B cell (primary cell): Measurements from ENCODE around the gene SETD1A. TPM values are rescaled to one million over a fixed set of nuclear protein-coding genes. Genes with fewer than 3 reads are reported as not detected.

Experiments
- ATAC-seq: fragments of 200-7000 bp; cut with Tn5 transposase; one replicate; pipeline ENCODE4 v1.10.0; 2021; ENCODE audit warnings: low read depth, mild to moderate bottlenecking, moderate number of reproducible peaks, moderate library complexity
- CTCF ChIA-PET: fragments of 350-600 bp; sonication (Branson Sonifier 250); formaldehyde crosslinking; loops from one replicate; lab custom pipeline; 2021; ENCODE audit warnings: antibody characterized with exemption, inconsistent platforms; lab: Charles Lee
- POLR2A ChIA-PET: fragments of 350-600 bp; sonication (Branson Sonifier 250); formaldehyde crosslinking; loops from one replicate; lab custom pipeline; 2021; ENCODE audit warnings: antibody characterized with exemption; lab: Charles Lee
- DNase-seq: peaks from one replicate; pipeline ENCODE4 v3.0.0; 2013
- H2AFZ ChIP-seq: 2 replicates; pipeline ENCODE4 v1.6.1; 2012; ENCODE audit warnings: mild to moderate bottlenecking, low read depth, low read length; ENCODE audit not compliant: insufficient read depth, poor library complexity, severe bottlenecking
- H3K27ac ChIP-seq, 2 donors: 1 replicate in 1 of 2; 2 replicates in 1 of 2; pipeline ENCODE4 v1.5.1; 2012 to 2013; ENCODE audit warnings: low read length in 2 of 2, mild to moderate bottlenecking in 2 of 2, moderate library complexity in 1 of 2
- H3K27me3 ChIP-seq, 4 experiments: fragments of 200-600 bp in 1 of 4; sonication (generic) in 1 of 4; replicated peaks in 1 of 4; 1 replicate in 2 of 4; 2 replicates in 2 of 4; pipeline versions ENCODE4 v1.6.1 to v1.7.0; 2013 to 2016; ENCODE audit warnings: low read length in 3 of 4, mild to moderate bottlenecking in 2 of 4, mixed read lengths in 1 of 4, moderate library complexity in 1 of 4; ENCODE audit not compliant: insufficient read depth in 4 of 4, control insufficient read depth in 3 of 4; ENCODE audit errors: control extremely low read depth in 1 of 4
- H3K36me3 ChIP-seq, 2 experiments: replicated peaks in 1 of 2; 1 replicate in 1 of 2; 2 replicates in 1 of 2; pipeline versions ENCODE4 v1.6.1 to v1.7.1; 2013; ENCODE audit warnings: low read length in 1 of 2; ENCODE audit not compliant: insufficient read depth in 2 of 2, control insufficient read depth in 1 of 2; ENCODE audit errors: control extremely low read depth in 1 of 2, extremely low read depth in 1 of 2
- H3K4me1 ChIP-seq, 2 donors: fragments of 200-600 bp in 1 of 2; sonication (generic) in 1 of 2; 1 replicate in 1 of 2; 2 replicates in 1 of 2; pipeline versions ENCODE4 v1.5.1 to v1.6.1; 2013 to 2017; ENCODE audit warnings: low read length in 2 of 2; ENCODE audit not compliant: control insufficient read depth in 2 of 2, insufficient read depth in 2 of 2
- H3K4me2 ChIP-seq: replicated peaks from 2 replicates; pipeline ENCODE3; 2012; ENCODE audit warnings: mild to moderate bottlenecking, low read depth, low read length; ENCODE audit not compliant: poor library complexity, severe bottlenecking
- H3K4me3 ChIP-seq, 5 experiments: fragments of 200-600 bp in 1 of 5; sonication (generic) in 1 of 5; 1 replicate in 3 of 5; 2 replicates in 2 of 5; pipeline versions ENCODE4 v1.5.1 to v1.7.0; 2011 to 2016; ENCODE audit warnings: low read length in 4 of 5, mild to moderate bottlenecking in 4 of 5, low read depth in 2 of 5, control low read depth in 1 of 5, moderate library complexity in 1 of 5; ENCODE audit not compliant: insufficient read depth in 1 of 5; ENCODE audit errors: control extremely low read depth in 1 of 5, extremely low read depth in 1 of 5
- H3K79me2 ChIP-seq: fragments of 200-600 bp; sonication (generic); one replicate; pipeline ENCODE4 v1.6.0; 2016; ENCODE audit warnings: low read length; ENCODE audit not compliant: control insufficient read depth, insufficient read depth
- H3K9ac ChIP-seq: fragments of 200-600 bp; sonication (generic); 2 replicates; pipeline ENCODE4 v1.6.1; 2017; ENCODE audit warnings: mild to moderate bottlenecking, low read length, moderate library complexity
- H3K9me3 ChIP-seq, 3 donors: one replicate each; pipeline versions ENCODE4 v1.6.1 to v1.7.1; 2013; ENCODE audit warnings: low read length in 2 of 3; ENCODE audit not compliant: control insufficient read depth in 2 of 3, insufficient read depth in 1 of 3; ENCODE audit errors: control extremely low read depth in 1 of 3
- H4K20me1 ChIP-seq: 2 replicates; pipeline ENCODE4 v1.6.0; 2012; ENCODE audit warnings: mild to moderate bottlenecking, low read length; ENCODE audit not compliant: insufficient read depth, control insufficient read depth, poor library complexity, severe bottlenecking
- H3K27ac Mint-ChIP-seq: one replicate; pipeline ENCODE4 v1.8.0; 2021; ENCODE audit warnings: mixed read lengths
- H3K27me3 Mint-ChIP-seq: one replicate; pipeline ENCODE4 v1.8.0; 2021; ENCODE audit warnings: mixed read lengths
- H3K4me1 Mint-ChIP-seq: one replicate; pipeline ENCODE4 v1.8.0; 2021; ENCODE audit warnings: mixed read lengths
- H3K4me3 Mint-ChIP-seq: one replicate; pipeline ENCODE4 v1.8.0; 2021; ENCODE audit warnings: mixed read lengths
- H3K9me3 Mint-ChIP-seq: one replicate; pipeline ENCODE4 v1.8.0; 2022; ENCODE audit warnings: mixed read lengths; ENCODE audit not compliant: insufficient read depth
- CTCF ChIP-seq: fragments of 200-600 bp; IDR thresholded peaks from one replicate; pipeline ENCODE4 v1.8.0; 2022; ENCODE audit warnings: antibody characterized with exemption, mild to moderate bottlenecking
- EZH2 ChIP-seq: IDR thresholded peaks from 2 replicates; pipeline ENCODE4 v1.6.1; 2012; ENCODE audit warnings: borderline replicate concordance, low read depth, mild to moderate bottlenecking, moderate library complexity, low read length; ENCODE audit not compliant: insufficient read depth, poor library complexity, severe bottlenecking
- WGBS: methylation state at CpG from one replicate; pipeline ENCODE4 v1.1.5; 2013; ENCODE audit warnings: missing lambda C conversion rate; ENCODE audit not compliant: insufficient coverage; 5-methylcytosine and 5-hydroxymethylcytosine counted together
- intact Hi-C: fragments of 100-400 bp; cut with micrococcal nuclease; formaldehyde crosslinking; loops from one replicate; pipeline ENCODE4 v1.10.0; 2022
- polyA plus RNA-seq: library from polyadenylated mRNA; depleted of rRNA; stranded (reverse); fragments of >200 nt; gene quantifications from 2 replicates; pipeline ENCODE4 v1.2.3, GENCODE V29; 2012
- total RNA-seq, 2 donors: library from RNA; stranded (reverse); fragments of 120-200 nt in 1 of 2; gene quantifications; 1 replicate in 1 of 2; 2 replicates in 1 of 2; pipeline versions ENCODE4 v1.2.3 to v1.2.4, GENCODE V29; 2013 to 2022

Gene SETD1A
- total and polyA plus RNA-seq, 2 donors (not counting 1 experiment from before 2014, with no cell fraction given) = 11.5 to 39.5 TPM

GRCh38 chr16:30986129-30986991 lies 28.8 kb downstream of the SETD1A start:
- no peak overlapping the region for H3K4me3 ChIP-seq
- intact Hi-C loops = loop anchor here (5.0 kb wide), 1 partner anchor 171 kb away; no protein-coding TSS in a partner anchor
- H3K4me1 Mint-ChIP-seq = no peaks in the 10 kb centered on the region
- peaks cover 3 to 6% of the 10 kb centered on the region in 2 donors for H3K4me1 ChIP-seq
- H3K9me3 Mint-ChIP-seq = no peaks in the 10 kb centered on the region
- H3K4me3 Mint-ChIP-seq = no peak overlapping the region
- no peak overlapping the region for H2AFZ ChIP-seq
- no peak overlapping the region for H3K27ac Mint-ChIP-seq
- no peaks in the 10 kb centered on the region for H3K9me3 ChIP-seq
- TF ChIP-seq CTCF (no peak), EZH2 (no peak)
- ChIA-PET POLR2A (interaction anchor here (0.5 to 1.7 kb wide), 2 partner anchors 10 to 156 kb away, joined by 7 to 8 read pairs; no protein-coding TSS in a partner anchor), CTCF (interaction anchor here (0.5 to 5.1 kb wide), 14 partner anchors 11 to 883 kb away, joined by 3 to 63 read pairs (median 7); partner anchors contain the start of genes KAT8, VKORC1, ZNF646 and ZNF668)
- H3K9ac ChIP-seq = no peak overlapping the region
- peaks cover 0 to 16% of the 10 kb centered on the region in 2 experiments for H3K36me3 ChIP-seq
- no peaks in the 10 kb centered on the region for H3K27me3 ChIP-seq
- H3K79me2 ChIP-seq = no peaks in the 10 kb centered on the region
- no peak overlapping the region for H3K4me2 ChIP-seq
- no peaks in the 10 kb centered on the region for H3K27me3 Mint-ChIP-seq
- H4K20me1 ChIP-seq = no peaks in the 10 kb centered on the region
- no peak overlapping the region for H3K27ac ChIP-seq
- 95% methylated on average over 25 of the region's 29 CpGs for WGBS
- ATAC-seq (no peak), DNase-seq (no peak)
